Peyer's patch (tissue), 4 donors: ENCODE data around the gene NTRK2.

Experiments
- CTCF ChIP-seq, 6 experiments: fragments of 450-650 bp in 4 of 6; fragments of 200-600 bp in 2 of 6; sonication (generic) in 1 of 6; IDR thresholded peaks; one replicate each; pipeline ENCODE4 v1.5.1; 2017 to 2019; ENCODE audit warnings: antibody characterized with exemption in 6 of 6, mild to moderate bottlenecking in 3 of 6, moderate library complexity in 1 of 6
- POLR2A ChIP-seq, 2 donors: fragments of 450-650 bp; IDR thresholded peaks; one replicate each; pipeline ENCODE4 v1.5.1; 2017; ENCODE audit warnings: antibody characterized with exemption in 2 of 2, mild to moderate bottlenecking in 2 of 2, moderate library complexity in 2 of 2

GRCh38 chr9:84969736-84970135, 300.2 kb downstream of the NTRK2 start:
- TF ChIP-seq CTCF (IDR thresholded peaks at IDR 0.05): no peak
- no peak for TF ChIP-seq POLR2A (IDR thresholded peaks at IDR 0.05)
